Adrenal gland (tissue), 5 donors: ENCODE data around the gene CMKLR1.

Experiments
- CTCF ChIP-seq, 6 experiments: fragments of 450-650 bp in 4 of 6; fragments of 200-600 bp in 2 of 6; sonication (generic) in 1 of 6; IDR thresholded peaks; 1 replicate in 5 of 6; 2 replicates in 1 of 6; pipeline versions ENCODE4 v1.5.1 to v1.8.0; 2016 to 2021; ENCODE audit warnings: antibody characterized with exemption in 6 of 6, mild to moderate bottlenecking in 2 of 6, moderate library complexity in 1 of 6
- POLR2A ChIP-seq, 2 donors: fragments of 450-650 bp; IDR thresholded peaks; one replicate each; pipeline ENCODE4 v1.6.1; 2017; ENCODE audit warnings: antibody characterized with exemption in 2 of 2, mild to moderate bottlenecking in 2 of 2, moderate library complexity in 1 of 2
- donor health status: DM: no; HTN: no; CAD: no.

- no peak for TF ChIP-seq CTCF (IDR thresholded peaks at IDR 0.05)
- TF ChIP-seq POLR2A (IDR thresholded peaks at IDR 0.05) = no peak
Observed at GRCh38 chr12:108285016-108285415, 54.1 kb downstream of the CMKLR1 start.
